Prostate gland (tissue), 2 donors: ENCODE results near the gene KIAA1328. TPM values are rescaled to one million over a fixed set of nuclear protein-coding genes. Genes with fewer than 3 reads are reported as not detected.

ENCODE experiments used
- DNase-seq: peaks from one replicate; pipeline ENCODE4 v3.0.0-alpha.2; 2019; ENCODE audit warnings: low spot score
- H3K27ac ChIP-seq, 2 donors: fragments of 200-600 bp; sonication (generic); 2 replicates each; pipeline ENCODE4 v1.5.1; 2017 to 2019
- H3K27me3 ChIP-seq: fragments of 200-600 bp; sonication (generic); replicated peaks from 2 replicates; pipeline ENCODE4 v1.5.1; 2019; ENCODE audit not compliant: insufficient read depth
- H3K36me3 ChIP-seq, 2 donors: fragments of 200-600 bp; sonication (generic); 1 replicate in 1 of 2; 2 replicates in 1 of 2; pipeline versions ENCODE4 v1.5.1 to v1.8.1; 2017 to 2019
- H3K4me1 ChIP-seq: fragments of 200-600 bp; sonication (generic); replicated peaks from 2 replicates; pipeline ENCODE4 v1.5.1; 2019
- H3K4me3 ChIP-seq, 2 donors: fragments of 200-600 bp; sonication (generic); 2 replicates each; pipeline ENCODE4 v1.5.1; 2017 to 2019
- H3K9me3 ChIP-seq: fragments of 200-600 bp; sonication (generic); 2 replicates; pipeline ENCODE4 v1.5.1; 2017
- CTCF ChIP-seq, 4 experiments: fragments of 200-600 bp in 2 of 4; fragments of 450-650 bp in 2 of 4; sonication (generic) in 2 of 4; IDR thresholded peaks; 1 replicate in 3 of 4; 2 replicates in 1 of 4; pipeline ENCODE4 v1.5.1; 2016 to 2019; ENCODE audit warnings: antibody characterized with exemption in 4 of 4, mild to moderate bottlenecking in 2 of 4, moderate library complexity in 2 of 4
- POLR2A ChIP-seq: fragments of 450-650 bp; IDR thresholded peaks from one replicate; pipeline ENCODE4 v1.6.1; 2016; ENCODE audit warnings: antibody characterized with exemption, mild to moderate bottlenecking
- POLR2AphosphoS5 ChIP-seq: sonication (generic); formaldehyde crosslinking; IDR thresholded peaks from one replicate; pipeline ENCODE4 v1.6.1; 2017; ENCODE audit warnings: antibody characterized with exemption
- WGBS: methylation state at CpG from one replicate; pipeline ENCODE4 v1.1.5; 2018; 5-methylcytosine and 5-hydroxymethylcytosine counted together
- intact Hi-C: fragments of 100-400 bp; cut with DNase I; formaldehyde crosslinking; loops from one replicate; pipeline ENCODE4 v1.14.2; 2022
- total RNA-seq, 2 donors: library from RNA; depleted of rRNA; stranded (reverse); fragments of >200 nt; gene quantifications; one replicate each; pipeline ENCODE4 v1.1.0, GENCODE V29; 2016

The KIAA1328 gene
- total RNA-seq, 2 donors from 2014 or later, result 8.7 to 13.7 TPM

- no peak overlapping the region for H3K27ac ChIP-seq
- no peaks in the 10 kb centered on the region for H3K9me3 ChIP-seq
- H3K4me1 ChIP-seq, result no peaks in the 10 kb centered on the region
- no peak for TF ChIP-seq POLR2A
- TF ChIP-seq CTCF (IDR thresholded peaks at IDR 0.05), result no peak
- TF ChIP-seq POLR2AphosphoS5, result no peak
- H3K27me3 ChIP-seq, result no peaks in the 10 kb centered on the region
- no peak for DNase-seq
- no peaks in the 10 kb centered on the region for H3K36me3 ChIP-seq
- H3K4me3 ChIP-seq, result no peak overlapping the region
- intact Hi-C loops, result no loop called here
- WGBS, result 86% methylated on average over 2 of the region's 2 CpGs
These were observed 256.4 kb downstream of the KIAA1328 start for GRCh38 chr18:37085362-37085761.

GRCh38 chr18:37107748-37108522 is 279.0 kb downstream of the KIAA1328 start:
- Histone ChIP-seq H3K27me3 (no peaks in the 10 kb centered on the region), H3K4me3 (no peak overlapping the region), H3K36me3 (no peaks in the 10 kb centered on the region), H3K27ac (no peak overlapping the region), H3K9me3 (no peaks in the 10 kb centered on the region), H3K4me1 (no peaks in the 10 kb centered on the region)
- intact Hi-C loops, result no loop called here
- no peak for TF ChIP-seq POLR2AphosphoS5
- TF ChIP-seq CTCF (IDR thresholded peaks at IDR 0.05), result no peak
- TF ChIP-seq POLR2A, result no peak
- DNase-seq, result no peak
- 69% methylated on average over 5 of the region's 5 CpGs for WGBS

DNA sequence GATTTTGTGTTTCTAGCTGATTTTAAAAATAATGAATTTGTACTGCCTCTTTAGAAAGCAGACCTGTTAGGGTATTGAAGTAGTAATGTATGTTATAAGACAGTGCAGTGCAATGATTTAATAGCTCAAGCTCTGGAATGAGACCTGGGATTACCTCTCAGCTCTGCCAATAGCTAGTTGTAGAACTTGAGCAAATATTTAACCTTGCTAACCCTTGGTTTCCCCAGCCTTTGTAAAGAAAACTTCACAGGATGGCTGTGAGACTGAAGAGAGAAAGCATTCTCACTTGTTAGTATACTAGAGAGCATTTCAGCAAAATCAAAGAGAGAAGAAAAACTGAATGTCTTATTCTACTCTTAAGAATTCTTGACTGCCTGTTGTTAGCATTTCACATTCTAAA is 293.9 kb downstream of the KIAA1328 start:
- Histone ChIP-seq H3K36me3 (no peaks in the 10 kb centered on the region), H3K9me3 (no peaks in the 10 kb centered on the region), H3K27me3 (no peaks in the 10 kb centered on the region), H3K4me1 (no peaks in the 10 kb centered on the region), H3K27ac (no peak overlapping the region), H3K4me3 (no peak overlapping the region)
- intact Hi-C loops, result no loop called here
- TF ChIP-seq POLR2AphosphoS5 (no peak), CTCF (IDR thresholded peaks at IDR 0.05) (no peak), POLR2A (no peak)
- no peak for DNase-seq

DNA sequence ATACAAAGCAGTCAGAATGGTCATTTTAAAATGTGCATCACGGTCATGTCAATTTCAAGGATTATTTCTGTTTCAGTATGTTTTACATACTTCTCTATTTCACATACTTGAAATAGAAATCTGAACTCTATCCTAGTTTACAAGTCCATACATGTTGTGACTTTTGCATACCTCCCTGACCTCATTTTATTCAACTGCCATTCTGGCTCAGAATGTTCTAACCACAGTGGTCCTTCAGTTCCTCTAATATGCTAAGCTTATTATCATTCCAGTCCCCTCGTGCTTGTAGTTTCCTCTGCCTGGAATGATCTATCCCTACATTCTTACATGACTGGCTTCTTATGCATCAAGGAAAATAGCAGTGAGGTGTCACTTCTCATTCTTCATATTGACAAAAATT is 295.6 kb downstream of the KIAA1328 start:
- intact Hi-C loops, result no loop called here
- Histone ChIP-seq H3K4me3 (no peak overlapping the region), H3K27ac (no peak overlapping the region), H3K4me1 (no peaks in the 10 kb centered on the region), H3K36me3 (no peaks in the 10 kb centered on the region), H3K9me3 (no peaks in the 10 kb centered on the region), H3K27me3 (no peaks in the 10 kb centered on the region)
- 63% methylated on average over 2 of the region's 2 CpGs for WGBS
- no peak for TF ChIP-seq POLR2AphosphoS5
- TF ChIP-seq CTCF (IDR thresholded peaks at IDR 0.05), result no peak
- TF ChIP-seq POLR2A, result no peak
- no peak for DNase-seq

- 95% methylated on average over 4 of the region's 4 CpGs for WGBS
- intact Hi-C loops, result no loop called here
- TF ChIP-seq CTCF (IDR thresholded peaks at IDR 0.05) (no peak), POLR2AphosphoS5 (no peak), POLR2A (no peak)
- Histone ChIP-seq H3K27ac (no peak overlapping the region), H3K27me3 (no peaks in the 10 kb centered on the region), H3K4me1 (no peaks in the 10 kb centered on the region), H3K4me3 (no peak overlapping the region), H3K9me3 (no peaks in the 10 kb centered on the region), H3K36me3 (no peaks in the 10 kb centered on the region)
- DNase-seq, result no peak
These were observed 306.2 kb downstream of the KIAA1328 start for GRCh38 chr18:37135177-37135576.
